H1 (cell line): Measurements from ENCODE around the gene MYO15B. TPM values are rescaled to one million over a fixed set of nuclear protein-coding genes. Genes with fewer than 3 reads are reported as not detected.

Source experiments
- ASH2L ChIP-seq: fragments of 200-600, 300-600 bp; sonication (generic); IDR thresholded peaks from one replicate; pipeline ENCODE4 v1.7.1; 2017; ENCODE audit warnings: low read length
- BCL11A ChIP-seq, 2 experiments: IDR thresholded peaks; one replicate each; pipeline ENCODE4 v1.6.1; 2011; ENCODE audit warnings: low read depth in 2 of 2, low read length in 2 of 2, mild to moderate bottlenecking in 2 of 2
- CTBP2 ChIP-seq: IDR thresholded peaks from 2 replicates; pipeline ENCODE4 v1.7.0; 2011; ENCODE audit warnings: borderline replicate concordance, mild to moderate bottlenecking, moderate library complexity, mixed read lengths, low read length; ENCODE audit not compliant: insufficient read depth, insufficient read length
- CTCF ChIP-seq, 3 experiments: IDR thresholded peaks; 1 replicate in 2 of 3; 2 replicates in 1 of 3; pipeline versions ENCODE4 v1.5.1 to v1.6.1; 2011; ENCODE audit warnings: low read length in 3 of 3, mild to moderate bottlenecking in 3 of 3, inconsistent platforms in 2 of 3, low read depth in 1 of 3, moderate library complexity in 1 of 3; ENCODE audit not compliant: insufficient read depth in 1 of 3; ENCODE audit errors: control extremely low read depth in 1 of 3
- NANOG ChIP-seq: IDR thresholded peaks from 2 replicates; pipeline ENCODE4 v1.6.1; 2011; ENCODE audit warnings: low read length, low read depth, mild to moderate bottlenecking, inconsistent platforms; ENCODE audit not compliant: insufficient read depth, poor library complexity, severe bottlenecking
- NRF1 ChIP-seq: IDR thresholded peaks from 2 replicates; pipeline ENCODE4 v1.6.1; 2011; ENCODE audit warnings: mild to moderate bottlenecking, low read depth, low read length, improper control_type of control experiment
- RXRA ChIP-seq: IDR thresholded peaks from 2 replicates; pipeline ENCODE4 v1.6.1; 2011; ENCODE audit warnings: low read depth, mild to moderate bottlenecking, low read length, moderate library complexity; ENCODE audit not compliant: insufficient read depth
- SRF ChIP-seq: IDR thresholded peaks from 2 replicates; pipeline ENCODE4 v1.6.1; 2011; ENCODE audit warnings: mild to moderate bottlenecking, low read depth, low read length, moderate library complexity
- polyA plus RNA-seq, 7 experiments: library from polyadenylated mRNA; depleted of rRNA in 3 of 7; stranded (reverse) in 5 of 7; unstranded in 2 of 7; fragments of >200 nt in 5 of 7; fragments of 200-250 nt in 2 of 7; gene quantifications; 1 replicate in 5 of 7; 2 replicates in 1 of 7; 4 replicates in 1 of 7; pipeline versions ENCODE4 v1.2.1 to v1.2.3, GENCODE V29; 2011 to 2013; ENCODE audit warnings: missing spikeins in 2 of 7, mixed read lengths in 2 of 7
- total RNA-seq: library from RNA; stranded (reverse); fragmentation: NEBNext Ultra II Directional; extraction: Animal tissue kit (Norgen Biotek cat#: 25700); gene quantifications from 2 replicates; pipeline ENCODE4 v1.2.1, GENCODE V29; 2021

MYO15B gene
- total and polyA plus RNA-seq, 2 of the 8 experiments (the other 6 are each of a cell fraction or from before 2014, with no cell fraction given) = 7.1 to 11.2 TPM

GRCh38 chr17:75568412-75569255 is 19.0 kb upstream of the MYO15B start (continued):
- TF ChIP-seq CTCF (IDR thresholded peaks at IDR 0.05; ENCODE audit: control extremely low read depth in 1 of 3, insufficient read depth in 1 of 3, low read depth in 1 of 3, low read length in 3 of 3) = no peak
- no peak for TF ChIP-seq BCL11A (IDR thresholded peaks at IDR 0.05; ENCODE audit: low read depth in 2 of 2, low read length in 2 of 2)
- TF ChIP-seq CTBP2 = no peak
- TF ChIP-seq RXRA = no peak
- no peak for TF ChIP-seq ASH2L
- TF ChIP-seq NRF1 = no peak
- TF ChIP-seq SRF = no peak
- TF ChIP-seq NANOG = no peak
